Endothelial cell of umbilical vein (primary cell): Measurements from ENCODE around the gene COBLL1. TPM values are rescaled to one million over a fixed set of nuclear protein-coding genes. Genes with fewer than 3 reads are reported as not detected.

ENCODE experiments used
- BruUV-seq: library from RNA; stranded (reverse); fragments of 400-500 nt; replicated peaks from 2 replicates; lab custom pipeline; 2021; lab: Mats Ljungman, UMichigan
- CTCF ChIA-PET: fragments of 300-600, 350-600 bp; sonication (Branson Sonifier 250); formaldehyde crosslinking; loops from one replicate; lab custom pipeline; 2021; ENCODE audit warnings: antibody characterized with exemption, inconsistent platforms; lab: Charles Lee
- POLR2A ChIA-PET: fragments of 300-600, 350-600 bp; sonication (Branson Sonifier 250); formaldehyde crosslinking; loops from one replicate; lab custom pipeline; 2021; ENCODE audit warnings: antibody characterized with exemption, inconsistent platforms; lab: Charles Lee
- DNase-seq: peaks from one replicate; pipeline ENCODE4 v3.0.0-alpha.2; 2011; ENCODE audit warnings: low read depth, low spot score
- FAIRE-seq: peaks from 2 replicates; lab custom pipeline; 2011; peaks lifted over from hg19 to GRCh38; lab: Jason Lieb, UNC
- H2AFZ ChIP-seq: 2 replicates; pipeline ENCODE4 v1.6.0; 2012; ENCODE audit warnings: low read depth, low read length, control low read depth, inconsistent platforms
- H3K27ac ChIP-seq: 2 replicates; pipeline ENCODE4 v1.5.1; 2011; ENCODE audit warnings: low read depth, mild to moderate bottlenecking, control low read depth, low read length, moderate library complexity; ENCODE audit not compliant: insufficient read depth
- H3K27me3 ChIP-seq, 2 experiments: 2 replicates each; pipeline versions ENCODE4 v1.6.0 to v1.6.1; 2011; ENCODE audit warnings: low read length in 2 of 2, mixed read lengths in 1 of 2; ENCODE audit not compliant: control insufficient read depth in 2 of 2, insufficient read depth in 2 of 2
- H3K36me3 ChIP-seq, 2 experiments: 2 replicates in 1 of 2; 3 replicates in 1 of 2; pipeline ENCODE4 v1.5.1; 2011; ENCODE audit warnings: low read length in 2 of 2, mild to moderate bottlenecking in 1 of 2, moderate library complexity in 1 of 2; ENCODE audit not compliant: control insufficient read depth in 2 of 2, insufficient read depth in 2 of 2; ENCODE audit errors: extremely low read depth in 1 of 2
- H3K4me1 ChIP-seq: 3 replicates; pipeline ENCODE4 v1.5.1; 2011; ENCODE audit warnings: mild to moderate bottlenecking, low read length; ENCODE audit not compliant: control insufficient read depth, insufficient read depth; ENCODE audit errors: extremely low read depth
- H3K4me2 ChIP-seq: 2 replicates; pipeline ENCODE4 v1.6.1; 2011; ENCODE audit warnings: low read length, control low read depth, mixed read lengths; ENCODE audit not compliant: insufficient read depth
- H3K4me3 ChIP-seq, 3 experiments: fragments of 200-600 bp in 1 of 3; sonication (generic), shearing (Covaris generic) in 1 of 3; replicated peaks in 1 of 3; 2 replicates each; pipeline ENCODE4 v1.5.1; 2011 to 2016; ENCODE audit warnings: control low read depth in 3 of 3, low read length in 3 of 3, mild to moderate bottlenecking in 2 of 3, inconsistent platforms in 1 of 3, low read depth in 1 of 3, moderate library complexity in 1 of 3; ENCODE audit not compliant: insufficient read depth in 1 of 3
- H3K79me2 ChIP-seq: 2 replicates; pipeline ENCODE4 v1.6.0; 2012; ENCODE audit warnings: low read length, inconsistent platforms; ENCODE audit not compliant: control insufficient read depth, insufficient read depth
- H3K9ac ChIP-seq: replicated peaks from 2 replicates; pipeline ENCODE3; 2011; ENCODE audit warnings: low read length, control low read depth; ENCODE audit not compliant: insufficient read depth; ENCODE audit errors: extremely low read depth
- H3K9me1 ChIP-seq: replicated peaks from 3 replicates; pipeline ENCODE4 v1.6.0; 2011; ENCODE audit warnings: mild to moderate bottlenecking, low read length; ENCODE audit not compliant: control insufficient read depth, insufficient read depth; ENCODE audit errors: extremely low read depth
- H3K9me3 ChIP-seq: replicated peaks from 2 replicates; pipeline ENCODE4 v1.5.1; 2012; ENCODE audit warnings: low read length, inconsistent platforms; ENCODE audit not compliant: control insufficient read depth, insufficient read depth
- H4K20me1 ChIP-seq: replicated peaks from 2 replicates; pipeline ENCODE3; 2011; ENCODE audit warnings: mild to moderate bottlenecking, low read length; ENCODE audit not compliant: control insufficient read depth, insufficient read depth; ENCODE audit errors: extremely low read depth
- CTCF ChIP-seq, 2 donors: IDR thresholded peaks; 1 replicate in 1 of 2; 2 replicates in 1 of 2; pipeline ENCODE4 v1.5.1; 2011; ENCODE audit warnings: low read length in 2 of 2, mild to moderate bottlenecking in 2 of 2, moderate library complexity in 2 of 2, control low read depth in 1 of 2, inconsistent platforms in 1 of 2, low read depth in 1 of 2; ENCODE audit not compliant: insufficient read depth in 1 of 2; ENCODE audit errors: extremely low read depth in 1 of 2
- EZH2 ChIP-seq: IDR thresholded peaks from 2 replicates; pipeline ENCODE4 v1.6.1; 2012; ENCODE audit warnings: borderline replicate concordance, low read depth, mild to moderate bottlenecking, moderate library complexity, low read length, inconsistent platforms; ENCODE audit not compliant: severe bottlenecking
- FOS ChIP-seq: IDR thresholded peaks from 2 replicates; pipeline ENCODE4 v1.6.1; 2011; ENCODE audit warnings: mild to moderate bottlenecking, low read length, moderate library complexity, borderline replicate concordance; ENCODE audit not compliant: insufficient read depth
- GATA2 ChIP-seq: IDR thresholded peaks from 2 replicates; pipeline ENCODE4 v1.7.0; 2011; ENCODE audit warnings: low read depth, mild to moderate bottlenecking, moderate library complexity, mixed read lengths, low read length; ENCODE audit not compliant: insufficient read length, insufficient read depth
- JUN ChIP-seq: IDR thresholded peaks from 2 replicates; pipeline ENCODE4 v1.6.1; 2011; ENCODE audit warnings: borderline replicate concordance, low read depth; ENCODE audit not compliant: insufficient read length, insufficient read depth
- MAX ChIP-seq: IDR thresholded peaks from 2 replicates; pipeline ENCODE4 v1.6.1; 2011; ENCODE audit not compliant: insufficient read depth, insufficient read length
- MYC ChIP-seq: IDR thresholded peaks from one replicate; pipeline ENCODE4 v1.6.1; 2011; ENCODE audit warnings: mild to moderate bottlenecking, low read depth, low read length
- POLR2A ChIP-seq: IDR thresholded peaks from 2 replicates; pipeline ENCODE4 v1.6.1; 2012; ENCODE audit warnings: low read depth, mild to moderate bottlenecking, control low read depth, low read length
- POLR2AphosphoS5 ChIP-seq: IDR thresholded peaks from 2 replicates; pipeline ENCODE4 v1.6.1; 2012; ENCODE audit warnings: low read depth, mild to moderate bottlenecking, control low read depth, low read length, moderate library complexity; ENCODE audit not compliant: insufficient read depth
- dilution Hi-C: fragments of 300-500 bp; cut with MboI; formaldehyde crosslinking; loops from one replicate; pipeline ENCODE4 v1.15.0; 2019; ENCODE audit warnings: low sequenced_read_pairs; ENCODE audit not compliant: extremely low pct_ligation_motif_present
- intact Hi-C: fragments of 100-400 bp; cut with micrococcal nuclease; formaldehyde crosslinking; loops from one replicate; pipeline ENCODE4 v1.10.0; 2022
- polyA plus RNA-seq, 4 experiments: library from polyadenylated mRNA; depleted of rRNA in 3 of 4; stranded (reverse) in 3 of 4; unstranded in 1 of 4; fragments of >200 nt; gene quantifications; 2 replicates each; pipeline versions ENCODE4 v1.2.1 to v1.2.3, GENCODE V29; 2011 to 2012; ENCODE audit warnings: missing spikeins in 1 of 4
- total RNA-seq: library from RNA; stranded (reverse); gene quantifications from 2 replicates; pipeline ENCODE4 v1.2.3, GENCODE V29; 2021

COBLL1 gene
- total and polyA plus RNA-seq, 2 donors (not counting 3 experiments of a cell fraction or from before 2014, with no cell fraction given), result 9.1 to 38.4 TPM

DNA sequence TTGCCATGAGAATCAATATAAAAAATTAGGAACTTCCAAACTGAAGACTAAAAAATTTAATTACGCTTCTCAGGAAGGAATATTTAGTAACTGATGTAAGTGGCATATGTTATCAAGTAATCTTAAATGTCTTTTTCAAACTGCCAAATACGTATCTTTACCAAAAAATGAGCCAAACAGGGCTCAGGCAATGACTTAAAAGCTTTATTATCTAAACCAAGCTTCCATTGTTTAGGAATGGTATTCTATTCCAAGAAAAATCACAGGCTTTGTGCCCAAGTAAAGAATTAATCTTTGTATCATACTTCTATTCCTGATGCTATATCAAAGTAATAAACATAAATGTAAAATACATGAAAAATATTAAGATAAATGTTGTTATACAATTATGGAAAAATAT is 148.7 kb downstream of the COBLL1 start:
- Histone ChIP-seq H3K9ac (no peak overlapping the region), H3K4me3 (no peak overlapping the region), H3K9me3 (no peaks in the 10 kb centered on the region), H3K27me3 (no peaks in the 10 kb centered on the region), H2AFZ (no peak overlapping the region), H4K20me1 (no peaks in the 10 kb centered on the region), H3K4me1 (peaks cover 4% of the 10 kb centered on the region), H3K79me2 (no peaks in the 10 kb centered on the region), H3K36me3 (peaks cover 6% of the 10 kb centered on the region in 2 experiments), H3K27ac (no peak overlapping the region), H3K9me1 (peaks cover 3% of the 10 kb centered on the region), H3K4me2 (no peak overlapping the region)
- no peak for TF ChIP-seq CTCF (IDR thresholded peaks at IDR 0.05; ENCODE audit: extremely low read depth in 1 of 2, insufficient read depth in 1 of 2, low read depth in 1 of 2, low read length in 2 of 2)
- TF ChIP-seq MYC, result no peak
- TF ChIP-seq MAX, result no peak
- TF ChIP-seq FOS, result no peak
- TF ChIP-seq EZH2, result no peak
- no peak for TF ChIP-seq JUN
- TF ChIP-seq POLR2AphosphoS5, result no peak
- TF ChIP-seq GATA2, result no peak
- TF ChIP-seq POLR2A, result no peak
- no peak for DNase-seq
- FAIRE-seq, result no peak
- intact Hi-C loops, result loop anchor here (1.0 kb wide), 1 partner anchor 149 kb away; no protein-coding TSS in a partner anchor
- CTCF ChIA-PET, result interaction anchor here (0.9 to 1.1 kb wide), 3 partner anchors 14 to 1524 kb away, joined by 3 read pairs; no protein-coding TSS in a partner anchor
- dilution Hi-C loops, result no loop called here
- no TSS peak for BruUV-seq
- POLR2A ChIA-PET, result no interaction called here
